NCI-H1105 treated with DMSO at 0.1 percent for 48 hours (cell line): Measurements from ENCODE around the gene FAM241B.

Experiments
- DNase-seq: peaks from one replicate; lab custom pipeline; 2025; lab: John Stamatoyannopoulos, UW

FAM241B gene

DNA sequence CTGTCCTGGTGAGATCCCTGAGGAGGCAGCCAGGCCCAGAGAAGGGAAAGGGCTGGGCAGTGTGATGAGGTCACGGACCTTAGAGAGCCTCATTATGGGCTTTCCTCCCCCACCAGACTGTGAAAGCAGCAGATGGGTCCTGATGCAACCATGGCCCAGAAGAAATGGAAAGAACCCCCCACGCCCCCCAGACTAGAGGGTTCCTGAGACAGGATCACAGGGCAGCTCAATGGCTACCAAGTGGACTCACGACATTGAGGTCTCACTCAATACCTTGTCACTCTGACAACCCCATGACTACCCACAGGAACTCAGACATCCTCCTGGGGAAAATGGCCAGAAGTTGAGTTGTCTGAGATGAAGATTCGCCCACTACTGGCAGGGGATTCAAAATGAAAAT is 36.7 kb downstream of the FAM241B start:
- no peak for DNase-seq

DNA sequence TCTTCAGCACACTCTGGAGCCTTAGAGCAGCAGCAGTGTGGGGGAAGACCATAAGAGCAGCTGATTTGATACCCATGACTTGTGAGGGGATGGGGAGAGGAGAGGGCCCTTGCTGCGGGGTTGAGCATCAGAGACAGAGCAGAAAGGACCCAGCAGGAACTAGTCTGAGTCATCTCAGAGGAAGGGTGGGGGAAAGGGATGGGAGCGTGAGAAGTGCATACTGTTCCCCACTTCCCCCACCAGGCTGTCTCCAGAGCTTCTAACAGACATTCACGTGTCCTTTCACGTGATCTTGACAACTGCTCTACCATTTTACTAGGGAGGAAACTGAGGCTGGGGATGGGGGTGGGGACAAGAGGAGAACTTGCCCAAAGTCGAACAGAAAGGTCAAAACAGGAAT is 38.7 kb downstream of the FAM241B start:
- no peak for DNase-seq

DNA sequence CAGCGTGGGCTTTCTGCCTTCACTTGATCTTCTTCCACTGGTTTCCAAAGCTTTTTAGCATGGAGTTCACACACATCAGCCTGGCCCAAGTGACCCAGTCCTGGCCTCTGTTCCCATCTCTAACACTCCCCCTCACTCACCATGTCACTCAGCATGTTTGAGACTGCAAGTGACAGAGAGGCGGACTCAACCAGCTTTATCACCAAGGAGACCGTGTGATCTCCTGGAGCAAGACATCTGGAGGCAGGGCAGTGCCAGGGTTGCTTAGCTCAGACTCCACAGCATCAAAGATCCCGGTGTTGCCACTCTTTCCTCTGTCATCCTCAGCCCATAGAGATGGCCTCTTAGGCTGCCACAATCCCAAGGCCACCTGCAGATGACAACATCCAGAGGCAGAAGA is 39.4 kb downstream of the FAM241B start:
- no peak for DNase-seq

DNA sequence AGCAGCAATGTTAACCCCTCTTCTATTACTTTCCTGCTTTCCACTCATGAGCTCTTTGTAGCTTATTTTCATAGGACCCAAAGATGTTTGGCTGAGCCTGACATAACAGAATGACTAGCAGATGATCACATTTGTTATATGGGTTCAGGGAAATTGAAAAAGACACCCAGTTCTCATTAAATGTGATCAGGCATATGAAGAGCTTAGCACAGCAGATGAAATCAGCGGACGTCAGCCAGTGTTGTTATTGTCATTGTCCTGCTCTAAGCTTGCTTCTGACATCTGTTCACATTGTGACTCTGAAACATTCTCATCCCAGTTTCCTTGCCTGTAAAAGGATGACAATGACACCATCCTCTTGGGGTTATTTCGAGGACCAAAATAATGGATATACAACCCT is 43.5 kb downstream of the FAM241B start:
- DNase-seq = no peak

DNA sequence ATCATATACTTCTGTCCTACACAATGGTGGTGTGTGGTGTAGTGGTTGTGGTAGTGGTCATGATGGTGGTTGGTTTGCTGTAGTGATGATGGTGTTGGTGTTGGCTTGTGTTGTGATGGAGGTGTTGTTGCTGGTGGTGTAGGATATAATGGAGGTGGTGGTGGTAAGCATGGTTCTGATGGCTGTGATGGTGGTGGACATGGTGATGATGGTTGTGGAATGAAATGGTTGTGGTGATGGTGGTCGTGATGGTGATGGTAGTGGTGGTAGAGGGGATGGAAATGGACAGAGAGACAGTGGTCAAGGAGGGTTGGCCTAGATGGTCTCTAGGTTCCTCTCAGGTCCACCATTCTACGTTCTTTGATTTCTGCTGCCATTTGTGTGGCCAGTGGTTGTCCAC is 44.7 kb downstream of the FAM241B start:
- no peak for DNase-seq

DNA sequence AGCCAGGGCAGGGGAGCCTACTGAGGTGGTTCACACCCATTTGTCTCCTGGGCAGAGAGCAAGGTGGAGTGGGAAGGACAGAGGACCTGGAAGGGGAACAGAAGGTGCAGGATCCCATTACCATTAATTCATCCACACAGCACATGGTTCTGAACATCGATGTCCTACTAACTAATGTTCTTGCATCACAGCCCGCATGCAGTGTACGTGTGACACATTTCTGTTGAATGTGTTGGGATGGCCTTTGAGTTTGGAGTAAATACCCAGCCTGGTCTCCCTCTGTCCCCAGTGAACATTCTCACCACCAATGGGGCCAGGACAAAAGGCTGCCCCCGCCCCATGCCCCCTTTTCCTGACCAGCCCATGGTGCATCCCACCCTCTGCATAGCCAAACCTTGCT is 46.3 kb downstream of the FAM241B start:
- no peak for DNase-seq

DNA sequence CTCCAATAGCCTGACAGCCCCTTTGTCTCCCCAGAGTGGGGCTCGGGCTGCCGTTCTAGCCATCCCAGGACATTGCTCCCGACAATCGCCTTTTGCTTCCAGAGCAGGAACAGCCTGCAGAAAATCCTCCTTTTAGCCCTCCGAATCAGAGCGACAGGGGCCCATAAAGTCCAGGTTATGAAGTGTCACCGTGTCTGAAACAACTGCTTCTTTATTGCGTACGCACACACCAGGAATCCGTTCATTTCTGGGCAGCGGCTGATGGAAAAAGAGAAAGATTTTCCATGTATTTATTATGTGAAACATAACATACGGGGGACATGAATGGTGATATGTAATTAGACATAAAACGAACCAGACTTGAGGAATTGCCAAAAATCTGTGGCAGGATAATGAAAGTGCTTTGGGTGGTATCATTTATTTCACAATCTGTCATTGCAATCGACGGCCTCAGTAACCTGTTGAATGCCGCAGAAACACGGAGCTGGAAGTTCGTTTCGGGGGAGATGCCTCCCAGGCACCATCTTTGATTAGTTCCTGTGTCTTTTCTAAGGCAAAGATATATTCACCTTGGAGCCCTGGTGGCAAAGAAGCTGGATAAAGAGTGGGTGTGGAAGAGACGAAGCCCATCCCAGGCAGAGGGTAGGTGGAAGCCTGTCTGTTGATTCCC is 48.1 kb downstream of the FAM241B start:
- no peak for DNase-seq

DNA sequence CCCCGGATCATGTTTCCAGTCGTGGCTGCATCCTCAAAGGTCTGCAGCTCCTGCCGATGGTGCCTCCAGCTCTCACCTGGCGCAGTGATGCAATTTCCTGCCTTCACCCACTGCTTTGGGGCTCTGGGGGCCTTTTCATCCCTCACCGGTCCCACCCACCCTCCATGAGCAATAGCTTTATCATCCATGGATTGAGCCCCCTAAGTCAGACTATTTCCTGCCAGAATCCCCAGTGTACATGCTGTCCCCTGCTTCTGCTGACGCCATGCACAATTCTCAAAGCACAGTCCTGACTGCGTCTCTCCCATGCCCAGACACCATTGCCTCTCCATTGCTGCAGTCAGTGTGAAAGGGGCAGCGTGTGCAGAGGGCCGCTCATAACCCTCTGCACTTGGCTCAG is 49.7 kb downstream of the FAM241B start:
- DNase-seq = no peak

DNA sequence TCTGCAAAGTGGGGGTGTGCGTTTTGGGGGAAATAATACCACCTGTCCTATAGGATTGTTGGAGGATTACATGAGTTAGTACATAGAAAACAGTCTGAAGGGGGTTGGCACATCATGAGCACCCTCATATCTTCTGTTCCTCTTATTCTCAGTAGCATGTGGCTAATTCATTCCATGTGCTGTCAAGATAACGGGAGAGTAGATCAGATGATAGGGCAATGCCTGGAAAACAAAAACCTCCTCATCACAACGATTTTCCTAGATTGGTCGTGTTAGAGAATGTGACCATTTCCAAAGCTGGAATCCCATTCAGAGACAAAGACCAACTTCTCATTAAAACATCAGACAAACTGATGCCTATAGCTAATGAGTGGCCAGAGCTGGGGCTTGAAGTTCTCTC is 50.6 kb downstream of the FAM241B start:
- no peak for DNase-seq

DNA sequence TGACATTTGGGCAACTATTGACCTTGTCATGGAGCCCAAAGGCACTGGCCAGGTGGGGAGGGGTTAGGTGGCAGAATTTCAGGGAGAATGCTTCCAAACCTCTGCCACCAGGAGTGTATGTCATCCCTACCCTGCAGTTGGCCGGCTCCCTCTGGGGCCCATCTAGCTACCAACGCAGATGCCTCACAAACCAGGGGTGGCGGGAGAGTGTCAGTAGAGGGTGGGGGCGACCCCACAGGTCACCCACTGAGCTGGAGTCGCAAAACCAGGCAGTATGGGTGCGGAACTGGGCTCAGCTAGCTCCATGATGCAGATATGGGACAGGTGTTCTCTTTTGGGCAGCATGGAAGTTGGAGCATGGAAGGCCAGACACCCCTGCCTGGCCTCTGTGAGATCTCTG is 51.4 kb downstream of the FAM241B start:
- no peak for DNase-seq

DNA sequence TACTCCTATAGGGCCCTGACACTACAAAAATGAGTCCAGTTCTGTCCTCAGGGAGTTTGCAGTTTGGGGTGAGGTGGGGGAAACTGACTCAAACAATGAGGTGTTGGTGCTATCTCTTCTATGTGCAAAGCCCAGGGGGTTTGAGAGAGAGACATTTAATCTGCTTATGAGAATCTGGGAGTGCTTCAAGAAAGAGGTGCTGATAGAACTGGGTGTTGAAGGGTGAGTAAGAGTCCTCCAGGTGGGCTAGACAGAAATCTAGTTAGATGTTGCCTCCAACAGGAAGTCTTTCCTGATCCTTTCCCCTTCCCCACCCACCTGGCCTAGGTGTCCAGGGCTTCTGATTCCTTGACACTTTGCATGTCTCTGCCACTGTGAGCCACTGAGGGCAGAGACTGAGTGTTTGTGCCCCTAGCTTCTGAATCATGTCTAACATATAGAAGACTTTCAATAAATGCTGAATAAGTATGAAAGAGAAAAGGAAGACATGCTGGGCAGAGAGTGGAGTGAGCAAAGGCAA is 53.0 kb downstream of the FAM241B start:
- no peak for DNase-seq
